IPS-20b (cell line): Measurements from ENCODE around the gene MGME1.

Source experiments
- H3K27ac ChIP-seq: one replicate; pipeline ENCODE4 v1.5.1; 2013; ENCODE audit warnings: low read length
- H3K27me3 ChIP-seq: 2 replicates; pipeline ENCODE4 v1.6.1; 2013; ENCODE audit warnings: mild to moderate bottlenecking, low read length, inconsistent platforms; ENCODE audit not compliant: insufficient read depth
- H3K36me3 ChIP-seq: 2 replicates; pipeline ENCODE4 v1.6.1; 2013; ENCODE audit warnings: low read depth, mild to moderate bottlenecking, inconsistent platforms, low read length, moderate library complexity; ENCODE audit not compliant: insufficient read depth
- H3K4me1 ChIP-seq: 2 replicates; pipeline ENCODE4 v1.6.1; 2013; ENCODE audit warnings: mild to moderate bottlenecking, control low read depth, inconsistent platforms, low read length, moderate library complexity; ENCODE audit not compliant: insufficient read depth
- H3K4me3 ChIP-seq: 2 replicates; pipeline ENCODE4 v1.5.1; 2013; ENCODE audit warnings: mild to moderate bottlenecking, low read length, inconsistent platforms
- H3K9ac ChIP-seq: 2 replicates; pipeline ENCODE4 v1.6.1; 2013; ENCODE audit warnings: low read depth, mild to moderate bottlenecking, inconsistent platforms, low read length, moderate library complexity
- H3K9me3 ChIP-seq: 2 replicates; pipeline ENCODE4 v1.6.1; 2013; ENCODE audit warnings: mild to moderate bottlenecking, low read depth, low read length, inconsistent platforms; ENCODE audit not compliant: insufficient read depth

The MGME1 gene

DNA sequence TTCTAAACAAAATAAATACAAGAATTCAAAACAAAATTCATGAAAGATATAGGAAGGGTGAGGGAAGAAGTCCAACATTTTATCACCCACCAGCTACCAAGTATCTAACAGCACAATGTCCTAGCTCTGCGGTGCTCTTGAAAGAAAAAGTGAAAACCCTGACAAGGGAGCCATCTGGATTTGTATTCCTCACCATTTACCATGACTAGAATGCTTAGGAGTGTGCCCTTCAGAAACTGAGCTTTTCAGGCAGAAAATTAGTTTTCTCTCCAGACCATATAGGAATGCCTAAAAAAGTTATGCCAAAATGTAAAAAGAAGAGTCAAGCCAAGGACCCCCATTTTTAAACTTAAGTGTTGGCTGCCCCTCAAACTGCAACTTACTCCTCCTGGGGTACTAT, 4.7 kb upstream of the MGME1 start:
- no peaks in the 10 kb centered on the region for H3K9me3 ChIP-seq
- peak overlapping the region; percentile 96 for H3K4me3 ChIP-seq
- H3K9ac ChIP-seq: peak overlapping the region; percentile 99
- H3K4me1 ChIP-seq: peaks cover 25% of the 10 kb centered on the region; the same call in 1 of the 2 replicates
- no peaks in the 10 kb centered on the region for H3K27me3 ChIP-seq
- H3K36me3 ChIP-seq: peaks cover 78% of the 10 kb centered on the region
- no peak overlapping the region for H3K27ac ChIP-seq

GRCh38 chr20:17964632-17965031, 4.2 kb upstream of the MGME1 start:
- H3K4me3 ChIP-seq: peak overlapping the region; percentile 96
- H3K4me1 ChIP-seq: peaks cover 22% of the 10 kb centered on the region; the same call in 1 of the 2 replicates
- H3K27me3 ChIP-seq: no peaks in the 10 kb centered on the region
- peaks cover 72% of the 10 kb centered on the region for H3K36me3 ChIP-seq
- H3K9me3 ChIP-seq: no peaks in the 10 kb centered on the region
- no peak overlapping the region for H3K27ac ChIP-seq
- H3K9ac ChIP-seq: peak overlapping the region; percentile 99; the same call in 1 of the 2 replicates

DNA sequence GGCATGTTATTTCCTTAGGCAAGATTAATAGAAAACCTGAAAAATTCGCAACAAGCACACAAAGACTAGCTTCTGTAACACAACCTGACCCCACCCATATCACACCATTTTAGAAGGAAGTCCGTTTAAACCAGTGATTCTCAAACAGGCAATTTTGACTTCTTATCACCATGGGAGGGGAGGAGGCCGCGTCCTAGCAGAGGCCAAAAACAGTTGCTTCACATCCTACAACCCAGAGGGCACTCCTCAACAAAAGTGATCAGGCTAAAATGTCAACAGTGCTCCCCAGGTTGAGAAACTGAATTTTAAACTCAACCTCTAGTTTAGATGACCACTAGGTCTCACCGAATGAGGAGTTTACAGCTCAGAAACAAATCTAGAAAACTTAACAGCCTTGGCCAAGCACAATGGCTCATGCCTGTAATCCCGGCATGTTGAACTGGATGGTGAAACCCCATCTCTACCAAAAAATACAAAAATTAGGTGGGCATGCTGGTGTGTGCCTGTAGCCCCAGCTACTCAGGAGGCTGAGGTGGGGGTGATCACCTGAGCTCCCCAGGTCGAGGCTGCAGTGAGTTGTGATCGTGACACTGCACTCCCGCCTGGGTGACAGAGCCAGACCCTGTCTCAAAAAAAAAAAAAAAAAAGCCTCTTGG, 3.6 kb upstream of the MGME1 start:
- H3K27me3 ChIP-seq: no peaks in the 10 kb centered on the region
- peaks cover 19% of the 10 kb centered on the region; the same call in 1 of the 2 replicates for H3K4me1 ChIP-seq
- no peaks in the 10 kb centered on the region for H3K9me3 ChIP-seq
- H3K27ac ChIP-seq: no peak overlapping the region
- H3K4me3 ChIP-seq: peak overlapping the region; percentile 96
- H3K9ac ChIP-seq: peak overlapping the region; percentile 99; the same call in 1 of the 2 replicates
- H3K36me3 ChIP-seq: peaks cover 70% of the 10 kb centered on the region

GRCh38 chr20:17966432-17967310, 2.1 kb upstream of the MGME1 start:
- H3K36me3 ChIP-seq: peaks cover 68% of the 10 kb centered on the region

GRCh38 chr20:17967521-17968365, 1.1 kb upstream of the MGME1 start:
- Histone ChIP-seq H3K9ac (peak overlapping the region; percentile 99), H3K36me3 (peaks cover 69% of the 10 kb centered on the region), H3K4me3 (peak overlapping the region; percentile 96), H3K9me3 (no peaks in the 10 kb centered on the region), H3K27ac (peak overlapping the region; percentile 94), H3K27me3 (no peaks in the 10 kb centered on the region), H3K4me1 (peaks cover 21% of the 10 kb centered on the region; the same call in 1 of the 2 replicates)

More at GRCh38 chr20:17966432-17967310, 2.1 kb upstream of the MGME1 start:
- Histone ChIP-seq H3K27ac (no peak overlapping the region), H3K9ac (peak overlapping the region; percentile 99), H3K27me3 (no peaks in the 10 kb centered on the region), H3K4me1 (peaks cover 26% of the 10 kb centered on the region; the same call in 1 of the 2 replicates), H3K4me3 (peak overlapping the region; percentile 96), H3K9me3 (no peaks in the 10 kb centered on the region)

- H3K4me3 ChIP-seq: peak overlapping the region; percentile 96
- peaks cover 61% of the 10 kb centered on the region for H3K36me3 ChIP-seq
- peak overlapping the region; percentile 94 for H3K27ac ChIP-seq
- H3K9ac ChIP-seq: peak overlapping the region; percentile 99
- no peaks in the 10 kb centered on the region for H3K27me3 ChIP-seq
- no peaks in the 10 kb centered on the region for H3K9me3 ChIP-seq
- H3K4me1 ChIP-seq: peaks cover 24% of the 10 kb centered on the region
Measured at GRCh38 chr20:17969278-17969883, 563 bp downstream of the MGME1 start.

DNA sequence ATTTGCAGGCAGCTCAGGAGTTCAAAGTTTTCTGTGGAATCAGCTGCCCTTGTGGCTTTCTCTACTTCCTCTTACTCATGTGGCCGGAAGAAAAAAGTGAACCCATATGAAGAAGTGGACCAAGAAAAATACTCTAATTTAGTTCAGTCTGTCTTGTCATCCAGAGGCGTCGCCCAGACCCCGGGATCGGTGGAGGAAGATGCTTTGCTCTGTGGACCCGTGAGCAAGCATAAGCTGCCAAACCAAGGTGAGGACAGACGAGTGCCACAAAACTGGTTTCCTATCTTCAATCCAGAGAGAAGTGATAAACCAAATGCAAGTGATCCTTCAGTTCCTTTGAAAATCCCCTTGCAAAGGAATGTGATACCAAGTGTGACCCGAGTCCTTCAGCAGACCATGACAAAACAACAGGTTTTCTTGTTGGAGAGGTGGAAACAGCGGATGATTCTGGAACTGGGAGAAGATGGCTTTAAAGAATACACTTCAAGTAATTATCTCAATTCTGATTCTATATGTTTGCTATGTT, 1.1 kb downstream of the MGME1 start:
- no peaks in the 10 kb centered on the region for H3K27me3 ChIP-seq
- peak overlapping the region; percentile 99 for H3K9ac ChIP-seq
- H3K36me3 ChIP-seq: peaks cover 61% of the 10 kb centered on the region
- no peaks in the 10 kb centered on the region for H3K9me3 ChIP-seq
- H3K27ac ChIP-seq: peak overlapping the region; percentile 94
- H3K4me3 ChIP-seq: peak overlapping the region; percentile 96
- peaks cover 19% of the 10 kb centered on the region for H3K4me1 ChIP-seq

GRCh38 chr20:17971300-17972013, 2.6 kb downstream of the MGME1 start:
- Histone ChIP-seq H3K27me3 (no peaks in the 10 kb centered on the region), H3K9ac (peak overlapping the region; percentile 99), H3K4me3 (peak overlapping the region; percentile 96), H3K4me1 (peaks cover 14% of the 10 kb centered on the region), H3K36me3 (peaks cover 64% of the 10 kb centered on the region), H3K9me3 (no peaks in the 10 kb centered on the region), H3K27ac (peak overlapping the region; percentile 22)

- Histone ChIP-seq H3K4me1 (peaks cover 14% of the 10 kb centered on the region), H3K36me3 (peaks cover 63% of the 10 kb centered on the region), H3K4me3 (peak overlapping the region; percentile 96), H3K9ac (peak overlapping the region; percentile 99; the same call in 1 of the 2 replicates), H3K27ac (no peak overlapping the region), H3K9me3 (no peaks in the 10 kb centered on the region), H3K27me3 (no peaks in the 10 kb centered on the region)
Measured at GRCh38 chr20:17972121-17972520, 3.3 kb downstream of the MGME1 start.

DNA sequence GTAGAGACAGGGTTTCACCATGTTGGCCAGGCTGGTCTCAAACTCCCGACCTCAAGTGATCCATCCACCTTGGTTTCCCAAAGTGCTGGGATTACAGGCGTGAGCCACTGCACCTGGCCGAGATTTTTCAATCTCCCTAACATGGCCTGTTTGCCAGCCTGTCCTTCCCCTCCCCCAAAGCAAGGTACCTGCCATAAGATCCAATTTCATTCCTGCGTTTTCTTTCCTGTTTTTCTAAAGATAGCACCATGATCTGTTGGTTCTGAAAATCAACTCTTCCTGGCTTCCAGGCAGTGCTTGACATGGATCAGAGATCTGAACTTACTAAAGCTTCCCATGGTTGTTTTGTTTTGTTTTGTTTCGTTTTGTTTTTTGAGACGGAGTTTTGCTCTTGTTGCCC, 7.5 kb downstream of the MGME1 start:
- H3K9ac ChIP-seq: no peak overlapping the region
- H3K4me3 ChIP-seq: no peak overlapping the region
- H3K4me1 ChIP-seq: peaks cover 6% of the 10 kb centered on the region
- peaks cover 72% of the 10 kb centered on the region for H3K36me3 ChIP-seq
- no peak overlapping the region for H3K27ac ChIP-seq
- H3K9me3 ChIP-seq: no peaks in the 10 kb centered on the region
- H3K27me3 ChIP-seq: no peaks in the 10 kb centered on the region
